GM19467 (cell line): ENCODE measurements around the gene KLF11.
"Not testable (repeated sequence)": the region's sequence is repeated elsewhere in the genome, so short reads cannot be mapped to it uniquely, and the experiment has no call there.

Source experiments
- ATAC-seq: cut with Tn5 transposase; IDR thresholded peaks from one replicate; pipeline ENCODE4 v1.9.1; 2021; ENCODE audit warnings: mild to moderate bottlenecking, moderate library complexity; ENCODE audit not compliant: unreplicated experiment

The KLF11 gene

DNA sequence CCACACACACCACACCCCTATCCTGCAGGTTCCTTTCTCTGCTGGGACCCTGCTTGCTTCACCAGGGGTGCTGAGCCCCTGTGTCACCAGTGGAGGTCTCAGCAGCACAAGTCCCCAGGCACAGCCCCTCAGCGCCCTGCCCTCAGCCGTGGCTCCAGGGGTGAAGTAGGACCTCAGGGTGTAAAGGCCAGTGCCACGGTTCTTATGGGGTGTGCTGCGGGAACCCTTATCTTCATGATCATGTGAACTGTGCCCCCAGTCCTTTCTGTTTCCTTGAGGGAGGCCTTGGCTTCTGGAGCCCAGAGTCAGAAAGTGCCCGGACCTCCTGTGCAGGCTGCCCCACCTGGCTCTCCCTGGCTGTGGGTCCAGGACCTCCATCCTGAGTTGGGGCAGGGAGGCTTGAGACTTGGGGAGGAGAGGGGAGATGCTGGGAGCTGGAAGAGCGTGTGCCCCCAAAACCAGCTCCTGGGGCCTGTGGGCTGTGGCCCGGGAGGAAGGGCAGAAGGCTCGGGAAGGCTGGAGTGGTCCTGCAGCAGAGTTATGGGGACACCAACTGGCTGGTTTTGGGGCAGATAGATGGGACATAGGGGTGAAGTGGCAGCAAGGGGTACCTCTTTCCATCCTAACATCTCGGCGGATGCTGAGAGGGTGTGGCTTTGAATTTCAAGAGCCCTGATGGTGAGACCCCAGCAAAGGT lies 20.2 kb upstream of the KLF11 start:
- no peak for ATAC-seq

DNA sequence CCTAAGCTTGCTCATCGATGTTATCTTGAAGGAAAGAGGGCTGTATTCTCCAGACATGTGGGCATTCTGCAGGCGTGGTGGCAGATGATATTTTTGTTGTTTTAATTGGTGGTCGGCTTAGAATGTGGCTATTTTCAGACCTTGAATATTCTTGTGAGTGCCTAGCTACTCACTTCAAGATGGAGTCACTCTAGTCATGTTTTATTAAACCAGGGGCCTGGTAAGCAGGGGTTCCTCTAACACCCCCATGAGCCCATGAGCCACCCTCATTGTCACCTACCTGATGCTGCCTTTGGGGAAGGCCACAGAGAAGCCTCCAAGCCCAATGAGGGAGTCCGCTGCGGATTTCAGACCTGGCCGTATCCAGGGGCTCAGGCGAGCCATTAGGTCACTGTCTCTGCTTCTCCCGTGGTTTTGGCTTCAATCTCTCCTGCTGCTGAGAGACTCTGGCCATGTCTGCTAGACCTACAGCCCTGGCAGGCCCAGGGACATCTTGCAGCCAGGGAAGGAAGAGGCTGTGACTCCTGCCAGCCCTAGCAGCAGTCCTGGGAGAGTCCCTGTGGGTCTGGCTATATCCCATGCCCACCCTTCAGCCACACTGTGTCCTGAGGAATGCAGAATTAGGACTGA lies 16.3 kb upstream of the KLF11 start:
- ATAC-seq, result no peak

- no peak for ATAC-seq
Observed at GRCh38 chr2:10027660-10028330, 15.6 kb upstream of the KLF11 start.

DNA sequence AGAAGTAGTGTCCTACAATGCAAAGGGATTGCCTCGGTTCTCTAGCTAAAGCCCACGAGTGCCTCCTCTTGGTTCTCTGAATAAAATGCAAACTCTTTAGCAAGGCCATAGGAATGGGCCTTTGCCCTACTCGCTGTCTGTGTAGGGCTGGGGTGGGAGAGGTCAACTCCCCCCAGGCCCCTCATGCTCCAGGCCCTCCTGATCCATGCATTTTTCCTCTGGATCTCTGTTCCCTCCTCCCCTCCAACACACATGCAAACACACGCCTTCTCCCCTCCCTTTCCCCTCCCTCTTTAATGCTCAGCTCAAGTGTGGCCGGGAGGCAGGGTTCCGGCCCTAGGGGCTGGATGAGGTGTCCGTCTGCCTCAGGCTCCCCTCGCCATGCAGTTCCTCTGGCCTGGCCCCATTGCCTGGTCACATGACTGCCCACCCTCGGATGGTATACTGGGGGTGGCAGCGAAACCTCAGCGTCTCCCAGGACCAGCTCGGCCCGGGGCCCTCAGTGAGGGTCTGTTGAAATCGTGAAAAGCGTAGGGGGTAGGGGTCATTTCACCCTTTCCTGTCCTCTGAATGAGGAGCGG lies 14.9 kb upstream of the KLF11 start:
- no peak for ATAC-seq

- ATAC-seq, result no peak
Observed at GRCh38 chr2:10028988-10029874, 14.1 kb upstream of the KLF11 start.

DNA sequence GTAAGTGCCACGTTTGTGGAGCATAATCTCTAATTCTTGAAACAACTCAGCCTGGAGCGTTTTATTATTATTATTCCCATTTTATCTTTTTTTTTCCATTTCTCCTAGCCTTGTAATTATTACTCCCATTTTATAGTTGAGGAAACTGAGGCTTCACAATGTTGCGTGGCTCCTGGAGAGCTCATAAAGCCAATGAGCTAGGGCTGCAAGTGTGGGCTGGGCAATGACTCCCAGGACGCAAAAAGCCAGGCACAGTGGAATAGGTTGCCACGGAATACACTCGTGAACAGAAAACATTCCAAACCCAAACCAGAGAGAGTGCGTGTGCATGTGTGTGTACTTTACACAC lies 13.5 kb upstream of the KLF11 start:
- ATAC-seq, result no peak

DNA sequence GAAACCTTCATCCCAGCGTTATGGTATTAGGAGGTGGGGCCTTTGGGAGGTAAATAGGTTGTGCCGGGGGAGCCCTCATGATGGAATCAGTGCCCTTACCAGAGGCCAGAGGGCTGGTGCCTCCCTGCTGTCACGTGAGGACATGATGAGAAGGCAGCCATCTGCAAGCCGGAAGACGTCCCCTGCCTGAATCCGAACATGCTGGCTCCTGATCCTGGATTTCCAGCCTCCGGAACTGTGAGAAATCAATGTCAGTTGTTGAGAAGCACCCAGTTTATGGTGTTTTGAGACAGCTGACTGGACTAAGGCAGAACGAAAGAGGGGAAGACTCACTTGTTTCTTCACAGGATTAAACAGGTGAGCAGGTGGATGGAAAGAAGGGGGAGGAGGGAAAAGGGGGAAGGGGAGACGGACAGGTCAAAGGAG lies 13.0 kb upstream of the KLF11 start:
- ATAC-seq, result no peak

DNA sequence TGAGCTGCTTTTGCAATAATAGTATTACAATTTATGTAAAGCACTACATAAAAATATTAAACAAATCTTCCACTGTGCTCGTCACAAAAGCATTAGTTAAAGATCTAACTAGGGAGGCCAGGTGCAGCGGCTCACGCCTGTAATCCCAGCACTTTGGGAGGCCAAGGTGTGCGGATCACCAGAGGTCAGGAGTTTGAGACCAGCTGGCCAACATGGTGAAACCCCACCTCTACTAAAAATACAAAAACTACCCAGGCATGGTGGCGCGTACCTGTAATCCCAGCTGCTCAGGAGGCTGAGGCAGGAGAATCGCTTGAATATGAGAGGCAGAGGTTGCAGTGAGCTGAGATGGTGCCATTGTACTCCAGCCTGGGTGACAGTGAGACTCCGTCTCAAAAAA lies 12.6 kb upstream of the KLF11 start:
- ATAC-seq, result not testable (repeated sequence)

DNA sequence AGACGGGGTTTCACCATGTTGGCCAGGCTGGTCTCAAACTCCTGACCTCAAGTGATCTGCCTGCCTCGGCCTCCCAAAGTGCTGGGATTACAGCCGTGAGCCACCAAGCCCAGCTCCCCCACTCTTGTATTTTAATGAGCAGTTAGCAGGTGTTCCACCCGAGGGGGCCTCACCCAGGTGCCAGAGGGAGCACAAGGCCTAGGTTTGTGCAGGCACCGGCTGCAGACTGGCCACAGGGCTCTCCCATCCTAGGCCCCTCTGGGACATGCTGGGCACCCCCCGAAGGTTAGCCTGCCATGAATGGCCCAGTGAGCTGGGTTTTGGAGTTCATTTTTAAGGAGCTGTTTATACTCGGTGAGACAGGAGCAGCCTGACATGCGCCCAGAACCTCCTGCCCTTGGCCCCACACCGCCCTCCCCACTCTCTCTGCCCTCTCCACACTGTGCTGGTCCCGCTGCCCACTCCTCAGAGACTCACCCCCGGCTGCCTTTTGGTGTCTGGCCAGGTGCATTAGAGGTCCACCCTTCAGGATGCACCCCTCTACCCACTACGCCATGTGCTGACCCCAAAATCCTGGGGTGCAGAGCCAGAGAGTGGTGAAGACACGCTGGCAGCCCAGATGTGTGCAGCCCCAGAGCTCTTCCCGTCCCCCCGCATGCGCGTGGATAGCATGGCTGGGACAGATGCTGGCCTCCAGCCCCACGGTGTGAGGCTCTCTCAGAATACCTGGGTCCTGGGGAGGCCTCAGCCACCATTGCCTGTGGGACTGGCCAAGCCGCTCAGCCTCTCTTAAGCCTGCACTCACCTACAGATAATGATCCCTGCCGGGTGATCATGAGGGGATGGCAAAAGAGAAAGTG lies 11.2 kb upstream of the KLF11 start:
- no peak for ATAC-seq

GRCh38 chr2:10032746-10033105 lies 10.6 kb upstream of the KLF11 start:
- ATAC-seq, result no peak

DNA sequence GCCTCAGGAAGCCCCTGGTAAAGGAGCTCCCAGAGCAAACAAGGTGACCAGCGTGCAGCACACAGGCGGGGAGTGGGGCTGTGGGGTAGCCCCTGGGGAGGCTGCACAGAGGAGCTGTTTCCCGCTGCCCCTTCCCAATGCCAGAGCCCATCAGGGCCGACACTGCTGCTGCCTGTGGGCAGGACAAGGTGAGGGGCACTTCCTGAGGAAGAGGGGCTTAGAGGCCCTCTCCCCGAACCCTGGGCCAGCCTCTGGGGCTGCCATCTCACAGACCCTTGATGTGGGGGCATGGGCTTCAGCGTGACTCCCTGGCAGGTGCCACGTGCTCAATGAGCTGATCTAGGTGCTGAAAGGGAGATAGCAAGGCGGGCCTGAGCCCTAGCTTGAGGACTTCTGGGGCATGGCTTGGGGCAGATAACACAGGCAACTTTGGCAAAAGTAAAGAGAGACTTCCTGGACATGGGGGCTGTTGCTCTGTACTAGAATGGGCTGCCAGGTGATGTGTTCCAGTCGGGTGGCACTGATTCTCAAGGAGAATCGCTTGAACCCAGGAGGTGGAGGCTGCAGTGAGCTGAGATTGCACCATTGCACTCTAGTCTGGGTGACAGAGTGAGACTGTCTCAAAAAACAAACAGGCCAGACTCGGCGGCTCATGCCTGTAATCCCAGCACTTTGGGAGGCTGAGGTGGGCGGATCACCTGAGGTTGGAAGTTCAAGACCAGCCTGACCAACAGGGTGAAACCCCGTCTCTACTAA lies 9.9 kb upstream of the KLF11 start:
- ATAC-seq, result no peak

DNA sequence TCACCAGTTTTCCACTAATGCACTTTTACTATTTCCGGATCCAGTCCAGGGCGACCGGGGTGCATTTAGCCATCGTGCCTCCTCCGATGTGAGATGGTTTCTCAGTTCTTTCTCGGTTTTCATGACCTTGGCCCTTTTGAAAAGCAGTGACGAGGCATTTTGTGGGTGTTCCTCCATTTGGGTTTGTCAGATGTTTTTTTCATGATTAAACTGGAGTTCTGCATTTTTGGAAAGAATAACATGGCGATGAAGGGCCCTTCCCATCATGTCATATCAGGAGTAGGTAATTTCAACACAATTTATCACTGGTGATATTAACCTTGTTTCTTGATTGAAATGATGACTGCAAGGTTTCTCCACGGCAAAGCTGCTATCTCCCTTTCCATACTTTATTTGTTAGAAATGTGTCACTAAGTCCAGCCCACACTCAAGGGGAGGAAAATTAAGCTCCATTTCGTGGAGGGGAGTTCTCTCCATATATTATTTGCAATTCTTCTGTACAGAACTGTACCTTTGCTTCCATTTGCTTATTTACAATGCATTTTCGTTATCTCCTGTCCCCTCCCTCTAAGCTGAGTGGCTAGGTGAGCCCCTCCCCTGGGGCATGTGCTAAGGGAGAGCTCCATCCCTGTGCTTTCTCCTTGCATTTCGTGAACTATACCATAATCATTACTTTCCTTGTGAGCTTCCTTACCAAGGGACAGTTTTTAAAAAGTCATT lies 8.9 kb upstream of the KLF11 start:
- no peak for ATAC-seq

- ATAC-seq, result no peak
Observed at GRCh38 chr2:10035053-10035422, 8.3 kb upstream of the KLF11 start.

- ATAC-seq, result no peak
Observed at GRCh38 chr2:10035633-10036032, 7.7 kb upstream of the KLF11 start.

DNA sequence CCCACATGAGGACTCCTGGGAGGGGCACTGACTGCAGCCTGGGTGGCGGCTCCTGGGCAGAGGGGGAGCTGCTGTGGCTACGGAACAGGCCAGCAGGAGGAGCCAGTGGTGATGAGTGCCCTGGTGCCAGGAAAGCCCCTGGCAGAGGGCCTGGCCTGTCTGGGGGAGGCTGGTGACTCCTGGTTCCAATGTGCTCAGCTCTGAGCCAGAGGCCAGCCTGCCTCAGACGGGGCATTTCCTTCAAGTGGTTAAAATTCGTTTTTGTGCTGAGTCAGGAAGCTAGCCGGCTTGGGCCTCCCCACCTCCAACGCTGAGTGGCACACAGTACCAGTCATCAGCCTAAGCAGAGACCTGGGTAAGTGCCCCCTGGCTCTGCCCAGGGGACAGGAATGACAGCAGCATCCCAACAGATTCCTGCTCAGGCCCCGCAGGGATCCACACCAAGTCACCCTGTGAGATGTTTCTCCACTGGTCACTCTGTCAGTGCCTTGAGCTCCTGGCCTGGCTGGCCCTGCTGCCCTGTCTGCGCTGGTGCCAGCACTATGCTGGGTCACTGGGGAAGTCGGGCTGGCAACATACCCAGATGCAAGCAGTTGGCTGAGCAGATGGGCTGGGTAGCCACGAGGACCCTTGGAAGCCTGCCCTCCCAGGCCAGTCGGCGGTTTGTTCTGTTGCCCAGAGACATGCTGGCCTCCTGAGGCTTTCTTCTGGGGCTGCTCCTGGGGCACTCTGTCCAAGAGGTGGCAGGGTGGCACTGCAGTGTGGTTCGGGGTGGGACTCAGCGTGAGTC lies 7.1 kb upstream of the KLF11 start:
- ATAC-seq, result no peak

DNA sequence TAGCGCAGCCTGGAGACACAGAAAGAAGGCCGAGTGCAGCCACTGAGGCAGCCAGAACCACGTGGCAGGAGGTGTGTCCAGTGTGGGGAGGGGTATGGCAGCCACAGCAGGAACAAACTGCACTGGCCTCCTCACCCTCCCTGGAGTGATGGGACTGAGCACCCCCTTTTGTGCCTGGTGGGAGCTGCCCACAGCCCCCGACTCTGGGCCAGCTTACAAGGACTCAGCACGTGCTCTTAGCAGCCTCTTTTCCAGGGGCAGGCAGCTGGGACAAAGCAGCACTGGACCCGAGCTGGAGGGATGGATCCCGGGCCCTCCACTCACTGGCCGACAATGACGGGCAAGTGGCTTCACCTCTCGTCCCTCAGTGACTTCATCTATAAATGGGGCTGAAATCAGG lies 5.2 kb upstream of the KLF11 start:
- no peak for ATAC-seq

DNA sequence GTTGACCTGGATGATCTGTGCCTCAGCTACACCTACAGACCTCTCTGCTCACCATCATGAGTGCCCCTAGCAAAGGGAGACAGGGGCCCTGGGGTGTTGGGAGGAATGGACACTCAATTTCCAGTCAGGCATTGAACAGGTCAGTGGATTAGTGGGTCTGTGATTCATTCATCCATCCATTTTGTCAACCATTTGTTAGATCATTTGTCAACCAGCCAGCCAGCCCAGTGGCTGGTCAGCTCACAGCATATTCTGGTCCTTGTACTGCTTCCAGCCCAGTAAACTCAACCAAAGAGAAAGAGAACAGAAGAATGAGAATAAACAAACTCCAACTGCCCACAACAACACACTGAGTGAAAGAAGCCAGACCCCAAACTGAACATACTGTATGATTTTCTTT lies 4.6 kb upstream of the KLF11 start:
- ATAC-seq, result no peak
